Right atrium auricular region (tissue), 2 donors: ENCODE measurements around the gene ATP10A. TPM values are rescaled to one million over a fixed set of nuclear protein-coding genes. Genes with fewer than 3 reads are reported as not detected.
A peak's percentile ranks its signal among the peaks of the same experiment; 100 is the strongest.

ENCODE experiments used
- DNase-seq: peaks from one replicate; pipeline ENCODE4 v3.0.0-alpha.2; 2019; ENCODE audit warnings: low spot score
- H3K27ac ChIP-seq, 2 donors: fragments of 200-600 bp; sonication (generic); 1 replicate in 1 of 2; 2 replicates in 1 of 2; pipeline ENCODE4 v1.5.1; 2016 to 2019
- H3K27me3 ChIP-seq, 2 donors: fragments of 200-600 bp; sonication (generic); one replicate each; pipeline versions ENCODE4 v1.5.1 to v1.6.0; 2017 to 2019
- H3K36me3 ChIP-seq: fragments of 200-600 bp; sonication (generic); one replicate; pipeline ENCODE4 v1.5.1; 2016
- H3K4me1 ChIP-seq, 2 donors: fragments of 200-600 bp; sonication (generic); one replicate each; pipeline versions ENCODE4 v1.5.1 to v1.6.0; 2017 to 2019
- H3K4me3 ChIP-seq, 2 donors: fragments of 200-600 bp; sonication (generic); 1 replicate in 1 of 2; 2 replicates in 1 of 2; pipeline ENCODE4 v1.5.1; 2017 to 2019; ENCODE audit warnings: mild to moderate bottlenecking in 1 of 2, moderate library complexity in 1 of 2
- H3K9me3 ChIP-seq, 2 donors: fragments of 200-600 bp; sonication (generic); one replicate each; pipeline ENCODE4 v1.5.1; 2019
- CTCF ChIP-seq, 2 donors: fragments of 200-600 bp; sonication (generic); IDR thresholded peaks; one replicate each; pipeline ENCODE4 v1.5.1; 2019; ENCODE audit warnings: antibody characterized with exemption in 2 of 2
- total RNA-seq, 2 donors: library from RNA; depleted of rRNA; stranded (reverse); fragments of >200 nt; gene quantifications; one replicate each; pipeline ENCODE4 v1.1.0, GENCODE V29; 2016

The ATP10A gene
- total RNA-seq, 2 donors from 2014 or later: 3.2 to 6.0 TPM

GRCh38 chr15:25797936-25798901 lies 64.9 kb downstream of the ATP10A start:
- H3K9me3 ChIP-seq: no peaks in the 10 kb centered on the region
- H3K27ac ChIP-seq: no peak overlapping the region
- H3K27me3 ChIP-seq: no peaks in the 10 kb centered on the region
- H3K36me3 ChIP-seq: no peaks in the 10 kb centered on the region
- DNase-seq: no peak
- H3K4me3 ChIP-seq: no peak overlapping the region
- no peak for TF ChIP-seq CTCF (IDR thresholded peaks at IDR 0.05)
- H3K4me1 ChIP-seq: peaks cover 0 to 15% of the 10 kb centered on the region in 2 donors

GRCh38 chr15:25797511-25797935 lies 65.6 kb downstream of the ATP10A start:
- peak; percentile 49 for DNase-seq
- H3K9me3 ChIP-seq: no peaks in the 10 kb centered on the region
- peaks cover 0 to 15% of the 10 kb centered on the region in 2 donors for H3K4me1 ChIP-seq
- H3K27me3 ChIP-seq: no peaks in the 10 kb centered on the region
- no peaks in the 10 kb centered on the region for H3K36me3 ChIP-seq
- no peak overlapping the region for H3K4me3 ChIP-seq
- TF ChIP-seq CTCF (IDR thresholded peaks at IDR 0.05): no peak
- no peak overlapping the region for H3K27ac ChIP-seq

GRCh38 chr15:25797035-25797434 lies 66.1 kb downstream of the ATP10A start:
- Histone ChIP-seq H3K9me3 (no peaks in the 10 kb centered on the region), H3K27ac (no peak overlapping the region), H3K4me3 (no peak overlapping the region), H3K4me1 (peaks cover 0 to 15% of the 10 kb centered on the region in 2 donors), H3K27me3 (no peaks in the 10 kb centered on the region), H3K36me3 (no peaks in the 10 kb centered on the region)
- TF ChIP-seq CTCF (IDR thresholded peaks at IDR 0.05): no peak
- DNase-seq: no peak

DNA sequence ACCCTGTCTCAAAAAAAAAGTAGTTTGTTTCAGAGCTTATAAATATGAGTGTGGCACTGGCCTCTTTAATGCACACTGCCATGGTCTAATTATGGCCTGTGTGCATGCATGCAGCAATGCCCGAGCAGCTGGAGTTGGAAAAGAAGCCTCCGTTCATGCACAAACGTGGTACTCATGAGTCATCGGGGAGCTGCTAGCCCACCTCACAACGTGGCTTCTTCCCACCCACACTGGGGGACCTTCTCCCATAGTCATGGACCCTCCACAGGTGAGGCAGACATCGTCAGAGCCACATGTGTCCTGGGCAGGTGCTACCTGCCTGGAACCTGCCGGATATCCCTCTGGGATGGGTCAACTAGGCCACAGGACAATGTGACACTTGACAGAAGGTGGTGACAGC lies 66.7 kb downstream of the ATP10A start:
- Histone ChIP-seq H3K9me3 (no peaks in the 10 kb centered on the region), H3K36me3 (no peaks in the 10 kb centered on the region), H3K27ac (no peak overlapping the region), H3K27me3 (no peaks in the 10 kb centered on the region), H3K4me1 (peaks cover 0 to 15% of the 10 kb centered on the region in 2 donors), H3K4me3 (no peak overlapping the region)
- no peak for TF ChIP-seq CTCF (IDR thresholded peaks at IDR 0.05)
- DNase-seq: peak; percentile 18

DNA sequence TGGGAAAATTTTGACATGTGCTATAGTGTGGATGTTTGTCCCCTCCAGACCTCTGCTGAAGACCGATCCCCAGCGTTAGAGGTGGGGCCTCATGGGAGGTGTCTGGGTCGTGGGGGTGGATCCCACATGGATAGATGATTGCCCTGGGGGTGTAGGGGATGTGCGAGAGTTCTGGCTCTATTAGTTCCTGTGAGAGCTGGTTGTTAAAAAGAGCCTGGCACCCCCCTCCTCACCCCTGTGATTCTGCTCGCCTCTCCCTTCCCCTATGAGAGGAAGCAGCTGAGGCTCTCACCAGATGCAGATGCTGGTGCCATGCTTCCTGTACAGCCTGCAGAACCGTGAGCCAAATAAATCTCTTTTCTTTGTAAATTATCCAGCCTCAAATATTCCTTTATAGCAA lies 67.4 kb downstream of the ATP10A start:
- Histone ChIP-seq H3K27me3 (no peaks in the 10 kb centered on the region), H3K4me3 (no peak overlapping the region), H3K9me3 (no peaks in the 10 kb centered on the region), H3K27ac (no peak overlapping the region), H3K4me1 (peaks cover 0 to 15% of the 10 kb centered on the region in 2 donors), H3K36me3 (no peaks in the 10 kb centered on the region)
- DNase-seq: peak; percentile 32
- TF ChIP-seq CTCF (IDR thresholded peaks at IDR 0.05): no peak
